GM18867 (cell line): ENCODE results near the gene GATA5.
"Not testable (repeated sequence)": the region's sequence is repeated elsewhere in the genome, so short reads cannot be mapped to it uniquely, and the experiment has no call there.

Experiments
- ATAC-seq: cut with Tn5 transposase; IDR thresholded peaks from one replicate; pipeline ENCODE4 v1.9.1; 2021; ENCODE audit warnings: mild to moderate bottlenecking, moderate library complexity; ENCODE audit not compliant: unreplicated experiment

Gene GATA5

GRCh38 chr20:62433658-62434497, 41.9 kb downstream of the GATA5 start:
- no peak for ATAC-seq

- no peak for ATAC-seq
These were observed 44.8 kb downstream of the GATA5 start for GRCh38 chr20:62430866-62431447.

GRCh38 chr20:62430311-62430853, 45.4 kb downstream of the GATA5 start:
- no peak for ATAC-seq

GRCh38 chr20:62429455-62430310, 46.1 kb downstream of the GATA5 start:
- no peak for ATAC-seq

- no peak for ATAC-seq
These were observed 47.1 kb downstream of the GATA5 start for GRCh38 chr20:62428396-62429295.

GRCh38 chr20:62428002-62428372, 47.8 kb downstream of the GATA5 start:
- no peak for ATAC-seq

- no peak for ATAC-seq
These were observed 48.4 kb downstream of the GATA5 start, which contains the start of gene RBBP8NL for GRCh38 chr20:62427172-62428001. RBBP8NL (minus strand) TSS chr20:62427539; CDS start chr20:62419647, 7,892 bp downstream.

GRCh38 chr20:62426699-62427131, 49.1 kb downstream of the GATA5 start:
- ATAC-seq: no peak

GRCh38 chr20:62426059-62426348, 49.8 kb downstream of the GATA5 start:
- ATAC-seq: not testable (repeated sequence)

GRCh38 chr20:62425281-62426058, 50.3 kb downstream of the GATA5 start:
- ATAC-seq: no peak

GRCh38 chr20:62424249-62425107, 51.3 kb downstream of the GATA5 start:
- no peak for ATAC-seq

GRCh38 chr20:62423326-62423706, 52.5 kb downstream of the GATA5 start:
- ATAC-seq: no peak

- no peak for ATAC-seq
These were observed 53.0 kb downstream of the GATA5 start for GRCh38 chr20:62422636-62423325.

GRCh38 chr20:62421716-62421990, 54.1 kb downstream of the GATA5 start:
- no peak for ATAC-seq

GRCh38 chr20:62420846-62421715, 54.7 kb downstream of the GATA5 start:
- ATAC-seq: no peak

- no peak for ATAC-seq
These were observed 56.0 kb downstream of the GATA5 start for GRCh38 chr20:62419759-62420158.
